ENCODE results near the gene PDXDC1.
"Not testable (repeated sequence)": the region's sequence is repeated elsewhere in the genome, so short reads cannot be mapped to it uniquely, and the experiment has no call there.

DNA sequence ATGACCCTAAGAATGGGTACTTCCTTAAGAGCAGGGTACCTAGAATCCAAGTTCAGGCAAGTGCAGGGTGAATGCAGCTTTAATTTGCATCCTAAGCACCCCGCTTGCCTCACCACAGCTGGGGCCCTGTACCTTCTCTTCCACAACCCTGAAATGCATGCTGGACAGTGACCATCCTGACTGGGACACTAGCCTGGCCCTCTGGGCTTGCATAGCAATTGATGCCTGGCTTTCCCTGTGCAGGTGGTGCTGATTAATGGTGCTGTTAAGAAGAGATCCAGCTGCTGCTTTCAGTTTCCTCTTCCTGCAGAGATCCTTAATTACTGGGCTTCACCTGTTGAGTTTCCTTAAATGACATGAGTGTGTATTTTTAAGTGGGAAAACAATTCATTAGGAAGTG is 209.2 kb downstream of the PDXDC1 start:
- not testable (repeated sequence) for TF ChIP-seq CTCF, EP300 (IDR thresholded peaks at IDR 0.05)

Data from gastroesophageal sphincter (tissue), 3 donors.